ENCODE results near the gene NMB.
"Not testable (repeated sequence)": the region's sequence is repeated elsewhere in the genome, so short reads cannot be mapped to it uniquely, and the experiment has no call there.

Gene NMB

GRCh38 chr15:84647726-84648125, 10.3 kb downstream of the NMB start:
- DNase-seq (ENCODE audit: extremely low read depth, insufficient read length), result no peak
- H3K27me3 ChIP-seq (replicated peaks; ENCODE audit: control insufficient read depth, insufficient read depth, low read length), result no peaks in the 10 kb centered on the region
- no peak for TF ChIP-seq CTCF (IDR thresholded peaks at IDR 0.05; ENCODE audit: insufficient read depth, low read length, poor library complexity, severe bottlenecking)
- H3K4me3 ChIP-seq (replicated peaks; ENCODE audit: low read depth, low read length), result no peak overlapping the region
- H3K36me3 ChIP-seq (ENCODE audit: control insufficient read depth, insufficient read depth, low read length), result peaks cover 23% of the 10 kb centered on the region

GRCh38 chr15:84645997-84646396, 12.0 kb downstream of the NMB start:
- Histone ChIP-seq H3K4me3 (replicated peaks; ENCODE audit: low read depth, low read length) (no peak overlapping the region), H3K27me3 (replicated peaks; ENCODE audit: control insufficient read depth, insufficient read depth, low read length) (no peaks in the 10 kb centered on the region), H3K36me3 (ENCODE audit: control insufficient read depth, insufficient read depth, low read length) (peaks cover 25% of the 10 kb centered on the region)
- DNase-seq (ENCODE audit: extremely low read depth, insufficient read length), result no peak
- no peak for TF ChIP-seq CTCF (IDR thresholded peaks at IDR 0.05; ENCODE audit: insufficient read depth, low read length, poor library complexity, severe bottlenecking)

GRCh38 chr15:84645496-84645895, 12.5 kb downstream of the NMB start:
- DNase-seq (ENCODE audit: extremely low read depth, insufficient read length), result no peak
- no peaks in the 10 kb centered on the region for H3K27me3 ChIP-seq (replicated peaks; ENCODE audit: control insufficient read depth, insufficient read depth, low read length)
- no peak overlapping the region for H3K4me3 ChIP-seq (replicated peaks; ENCODE audit: low read depth, low read length)
- H3K36me3 ChIP-seq (ENCODE audit: control insufficient read depth, insufficient read depth, low read length), result peaks cover 26% of the 10 kb centered on the region
- no peak for TF ChIP-seq CTCF (IDR thresholded peaks at IDR 0.05; ENCODE audit: insufficient read depth, low read length, poor library complexity, severe bottlenecking)

DNA sequence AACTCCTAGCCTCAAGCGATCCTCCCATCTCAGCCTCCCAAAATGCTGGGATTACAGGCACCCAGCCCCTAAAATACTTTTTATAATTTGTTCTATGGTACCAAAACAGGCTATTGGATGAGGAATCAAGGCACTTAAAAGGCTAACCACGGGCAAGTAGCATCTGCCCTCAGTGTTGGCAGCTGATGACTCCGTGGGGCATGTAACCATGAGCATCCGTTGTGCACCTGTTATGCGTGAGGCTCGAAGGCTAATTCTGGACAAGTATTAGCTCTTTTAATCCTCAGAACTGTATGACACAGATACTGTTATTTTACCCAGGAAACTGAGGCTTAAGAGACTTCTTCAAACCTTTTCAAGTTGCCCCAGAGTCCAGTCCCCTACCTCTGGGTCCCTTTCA, 14.2 kb downstream of the NMB start:
- Histone ChIP-seq H3K27me3 (replicated peaks; ENCODE audit: control insufficient read depth, insufficient read depth, low read length) (no peaks in the 10 kb centered on the region), H3K4me3 (replicated peaks; ENCODE audit: low read depth, low read length) (no peak overlapping the region), H3K36me3 (ENCODE audit: control insufficient read depth, insufficient read depth, low read length) (peaks cover 29% of the 10 kb centered on the region)
- TF ChIP-seq CTCF (IDR thresholded peaks at IDR 0.05; ENCODE audit: insufficient read depth, low read length, poor library complexity, severe bottlenecking), result no peak
- no peak for DNase-seq (ENCODE audit: extremely low read depth, insufficient read length)

DNA sequence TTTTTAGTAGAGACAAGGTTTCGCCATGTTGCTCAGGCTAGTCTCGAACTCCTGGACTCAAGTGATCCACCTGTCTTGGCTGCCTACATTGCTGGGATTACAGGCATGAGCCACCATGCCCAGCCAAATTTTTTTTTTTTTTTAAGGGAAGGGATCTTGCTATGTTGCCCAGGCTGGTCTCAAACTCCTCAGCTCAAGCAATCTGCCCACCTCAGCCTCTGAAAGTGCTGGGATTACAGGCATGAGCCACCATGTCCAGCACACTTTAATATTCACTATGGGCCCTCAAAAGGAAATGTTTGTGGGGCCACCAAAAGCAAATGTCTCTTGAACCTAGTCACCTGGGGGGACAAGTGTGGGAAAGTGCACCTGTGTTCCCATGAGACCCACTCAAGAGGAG, 15.4 kb downstream of the NMB start:
- not testable (repeated sequence) for H3K27me3 ChIP-seq (replicated peaks; ENCODE audit: control insufficient read depth, insufficient read depth, low read length); DNase-seq (ENCODE audit: extremely low read depth, insufficient read length); H3K4me3 ChIP-seq (replicated peaks; ENCODE audit: low read depth, low read length)
- peaks cover 25% of the 10 kb centered on the region for H3K36me3 ChIP-seq (ENCODE audit: control insufficient read depth, insufficient read depth, low read length)

GRCh38 chr15:84641871-84642270, 16.1 kb downstream of the NMB start:
- not testable (repeated sequence) for H3K4me3 ChIP-seq (replicated peaks; ENCODE audit: low read depth, low read length); H3K27me3 ChIP-seq (replicated peaks; ENCODE audit: control insufficient read depth, insufficient read depth, low read length); DNase-seq (ENCODE audit: extremely low read depth, insufficient read length)
- H3K36me3 ChIP-seq (ENCODE audit: control insufficient read depth, insufficient read depth, low read length), result peaks cover 25% of the 10 kb centered on the region

DNA sequence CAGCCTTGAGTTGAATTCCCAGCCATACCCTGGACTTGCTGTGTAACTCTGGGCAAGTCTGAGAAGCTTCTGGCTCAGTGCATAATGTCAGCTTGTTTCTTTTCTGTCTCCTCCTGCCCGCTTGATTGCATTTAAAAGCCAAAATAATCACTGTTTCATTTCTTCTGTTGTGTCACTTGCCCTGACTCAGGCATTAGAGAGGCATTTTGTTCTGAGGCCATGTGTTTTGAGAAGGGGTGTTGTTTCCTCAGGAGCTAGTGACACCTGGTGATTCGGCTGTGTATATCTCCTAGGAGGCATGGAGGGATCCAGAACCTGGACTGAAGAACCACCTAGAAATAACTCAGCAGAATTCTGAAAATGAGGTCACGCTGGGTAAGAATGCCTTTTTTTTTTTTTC, 19.9 kb downstream of the NMB start:
- no peak for TF ChIP-seq CTCF (IDR thresholded peaks at IDR 0.05; ENCODE audit: insufficient read depth, low read length, poor library complexity, severe bottlenecking)
- no peak overlapping the region for H3K4me3 ChIP-seq (replicated peaks; ENCODE audit: low read depth, low read length)
- DNase-seq (ENCODE audit: extremely low read depth, insufficient read length), result no peak
- H3K27me3 ChIP-seq (replicated peaks; ENCODE audit: control insufficient read depth, insufficient read depth, low read length), result no peaks in the 10 kb centered on the region
- peaks cover 13% of the 10 kb centered on the region for H3K36me3 ChIP-seq (ENCODE audit: control insufficient read depth, insufficient read depth, low read length)

Measured in GM06990 (cell line).